Heart right ventricle (tissue), 16 donors: ENCODE results near the gene FHOD3. TPM values are rescaled to one million over a fixed set of nuclear protein-coding genes. Genes with fewer than 3 reads are reported as not detected.

Experiments used
- ATAC-seq, 8 donors: fragments of 200-7000 bp; cut with Tn5 transposase; one replicate each; pipeline ENCODE4 v1.9.1; 2020; ENCODE audit warnings: mild to moderate bottlenecking in 8 of 8, moderate library complexity in 8 of 8, moderate number of reproducible peaks in 1 of 8
- DNase-seq, 2 donors: peaks; one replicate each; pipeline ENCODE4 v3.0.0-alpha.2; 2020
- H3K27ac ChIP-seq, 10 donors: fragments of 200-600 bp; sonication (generic) in 2 of 10; one replicate each; pipeline versions ENCODE4 v1.5.0 to v1.8.0; 2020 to 2022; ENCODE audit warnings: mild to moderate bottlenecking in 3 of 10
- H3K27me3 ChIP-seq, 7 donors: fragments of 200-600 bp; one replicate each; pipeline ENCODE4 v1.8.0; 2021 to 2022; ENCODE audit warnings: mild to moderate bottlenecking in 2 of 7
- H3K36me3 ChIP-seq, 9 donors: fragments of 200-600 bp; sonication (generic) in 1 of 9; one replicate each; pipeline versions ENCODE4 v1.5.0 to v1.8.0; 2020 to 2022; ENCODE audit warnings: mild to moderate bottlenecking in 2 of 9
- H3K4me1 ChIP-seq, 9 donors: fragments of 200-600 bp; sonication (generic) in 1 of 9; one replicate each; pipeline versions ENCODE4 v1.5.0 to v1.8.0; 2020 to 2022; ENCODE audit warnings: mild to moderate bottlenecking in 4 of 9
- H3K4me3 ChIP-seq, 10 donors: fragments of 200-600 bp; sonication (generic) in 2 of 10; one replicate each; pipeline versions ENCODE4 v1.5.0 to v1.8.0; 2020 to 2022; ENCODE audit warnings: mild to moderate bottlenecking in 7 of 10, moderate library complexity in 2 of 10
- H3K9me3 ChIP-seq, 11 donors: fragments of 200-600 bp in 10 of 11; sonication (generic) in 2 of 11; one replicate each; pipeline versions ENCODE4 v1.5.0 to v1.8.0; 2013 to 2022; ENCODE audit warnings: mild to moderate bottlenecking in 2 of 11, control low read depth in 1 of 11, moderate library complexity in 1 of 11
- CTCF ChIP-seq, 9 donors: fragments of 200-600 bp; sonication (generic) in 2 of 9; IDR thresholded peaks; one replicate each; pipeline versions ENCODE4 v1.5.0 to v1.8.0; 2021 to 2022; ENCODE audit warnings: antibody characterized with exemption in 9 of 9, mild to moderate bottlenecking in 5 of 9, moderate library complexity in 1 of 9
- WGBS, 2 donors: extraction: QIAGEN DNeasy Blood & Tissue Kit; methylation state at CpG; one replicate each; pipeline ENCODE4 v1.1.7; 2013; ENCODE audit warnings: inconsistent platforms in 1 of 2; 5-methylcytosine and 5-hydroxymethylcytosine counted together
- intact Hi-C, 10 donors: fragments of 100-400 bp; cut with DNase I; formaldehyde crosslinking; loops; one replicate each; pipeline versions ENCODE4 v1.11.1 to v1.14.2; 2022
- polyA plus RNA-seq, 2 donors: library from polyadenylated mRNA; stranded (reverse); fragments of 200-250 nt; gene quantifications; one replicate each; pipeline ENCODE4 v1.2.3, GENCODE V29; 2013
- total RNA-seq, 10 donors: library from RNA; stranded (reverse); fragmentation: NEBNext Ultra II Directional in 3 of 10; extraction: Animal tissue kit (Norgen Biotek cat#: 25700) in 3 of 10; gene quantifications; one replicate each; pipeline versions ENCODE4 v1.2.1 to v1.2.4, GENCODE V29; 2021 to 2023
- donor health status: Arrhythmogenic right ventricular cardiomyopathy.
- donor health status: ischemic (EF 13 %, LVEDD 7.1; RV severe dilation, severe dysfunction).
- donor health status: healthy with polysubstance abuse.
- donor health status: DM: no; HTN: yes; CAD: no.
- donor health status: DM: no; HTN: no; CAD: no.
- donor health status: ischemic (EF 25% LVEDD 6.9; RV normal size, moderate dysfunction).
- donor health status: ischemic (EF 25% LVEDD 5.7; RV mildly dilated, moderate dysfunction).
- donor health status: healthy.
- donor health status: DM: yes; HTN: yes; CAD: no.
- donor health status: Ischemic cardiomyopathy.
- donor health status: ischemic (EF 35%, LVEDD 5.7; RV mildly dilated, moderate dysfunction).
- donor health status: nonischemic (EF 11% LVEDD 7.7; RV severe dilation, severe dysfunction).
- donor health status: DM: yes; HTN: yes; CAD: no.
- donor health status: PGD.
- donor health status: ischemic (EF 29% LVEDD 5.4; RV normal size, mild dysfunction).
- donor health status: nonischemic (EF 23%, LVEDD 6.1; RV moderate dilation, normal function).

Gene FHOD3
- total and polyA plus RNA-seq, 12 donors: 81.8 to 484 (median 356) TPM

DNA sequence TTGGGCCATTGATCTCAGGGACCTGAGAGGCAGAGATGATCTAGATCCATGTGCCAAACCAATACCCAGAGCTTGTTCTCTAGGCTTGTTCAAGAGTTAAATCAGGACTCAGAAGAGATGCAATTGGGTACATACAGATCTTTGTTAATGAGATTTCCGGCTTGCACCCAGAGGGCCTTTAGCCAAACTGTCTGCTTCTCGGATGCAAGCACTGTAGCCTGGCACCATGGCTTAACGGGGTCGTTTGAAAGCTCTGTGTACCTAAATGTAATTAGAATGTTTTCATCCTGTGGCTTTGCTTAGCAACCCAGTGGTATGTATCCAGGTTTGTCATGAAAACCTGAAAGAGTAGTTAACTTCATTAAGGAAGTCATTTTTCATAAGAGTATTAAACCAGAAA is 437.1 kb downstream of the FHOD3 start:
- Histone ChIP-seq H3K9me3 (peaks cover 0 to 6% (median 0%) of the 10 kb centered on the region in 11 donors), H3K4me1 (no peaks in the 10 kb centered on the region), H3K27ac (no peak overlapping the region), H3K27me3 (no peaks in the 10 kb centered on the region), H3K4me3 (no peak overlapping the region), H3K36me3 (peaks cover 0 to 50% (median 0%) of the 10 kb centered on the region in 9 donors)
- DNase-seq (no peak), ATAC-seq (peak in 3 of 8 donors; percentile 21 to 68 (median 23))
- intact Hi-C loops: no loop called here
- no peak for TF ChIP-seq CTCF (IDR thresholded peaks at IDR 0.05)
- 62 to 78% methylated on average over 4 of the region's 4 CpGs for WGBS, 2 donors

- intact Hi-C loops: no loop called here
- Histone ChIP-seq H3K27me3 (no peaks in the 10 kb centered on the region), H3K4me1 (no peaks in the 10 kb centered on the region), H3K36me3 (peaks cover 0 to 50% (median 0%) of the 10 kb centered on the region in 9 donors), H3K4me3 (no peak overlapping the region), H3K9me3 (peaks cover 0 to 6% (median 0%) of the 10 kb centered on the region in 11 donors), H3K27ac (no peak overlapping the region)
- DNase-seq: no peak
- no peak for ATAC-seq
- TF ChIP-seq CTCF (IDR thresholded peaks at IDR 0.05): no peak
- WGBS, 2 donors: 97 to 99% methylated on average over 2 of the region's 2 CpGs
These were observed 437.6 kb downstream of the FHOD3 start for GRCh38 chr18:36735130-36735529.

DNA sequence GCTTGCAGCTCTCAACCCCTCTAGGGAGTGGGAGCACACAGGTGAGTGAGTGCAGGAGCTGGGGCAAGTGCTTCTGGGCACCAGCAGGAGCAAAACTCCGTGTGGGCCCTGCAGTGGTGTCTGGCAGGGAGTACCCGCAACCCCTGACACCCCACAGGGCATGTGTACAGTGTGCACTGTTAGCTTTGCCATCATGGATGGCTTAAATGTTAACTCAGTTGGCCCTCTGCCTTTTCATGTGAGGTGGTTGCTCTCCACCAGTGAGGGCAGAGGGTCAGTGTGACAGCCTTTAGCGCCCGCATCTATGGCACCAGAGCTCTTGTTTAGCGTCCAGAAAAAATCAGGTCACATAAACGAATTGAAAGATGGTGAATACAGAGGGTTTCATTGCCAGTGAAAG is 438.6 kb downstream of the FHOD3 start:
- Histone ChIP-seq H3K9me3 (peaks cover 0 to 6% (median 0%) of the 10 kb centered on the region in 11 donors), H3K4me3 (no peak overlapping the region), H3K4me1 (no peaks in the 10 kb centered on the region), H3K27me3 (no peaks in the 10 kb centered on the region), H3K27ac (no peak overlapping the region), H3K36me3 (peaks cover 0 to 51% (median 3%) of the 10 kb centered on the region in 9 donors)
- DNase-seq (no peak), ATAC-seq (peak in 1 of 8 donors; percentile 45)
- no peak for TF ChIP-seq CTCF (IDR thresholded peaks at IDR 0.05)
- intact Hi-C loops: no loop called here
- 90 to 93% methylated on average over 6 of the region's 6 CpGs for WGBS, 2 donors

- no peaks in the 10 kb centered on the region for H3K27me3 ChIP-seq
- no peak for TF ChIP-seq CTCF (IDR thresholded peaks at IDR 0.05)
- no peak overlapping the region for H3K4me3 ChIP-seq
- DNase-seq (no peak), ATAC-seq (no peak)
- H3K36me3 ChIP-seq: peaks cover 0 to 51% (median 3%) of the 10 kb centered on the region in 9 donors
- H3K9me3 ChIP-seq: peaks cover 0 to 6% (median 0%) of the 10 kb centered on the region in 11 donors
- WGBS, 2 donors: 73 to 82% methylated on average over 3 of the region's 3 CpGs
- no peaks in the 10 kb centered on the region for H3K4me1 ChIP-seq
- H3K27ac ChIP-seq: no peak overlapping the region
- intact Hi-C loops: no loop called here
These were observed 439.8 kb downstream of the FHOD3 start for GRCh38 chr18:36737316-36737715.
